Epidermal melanocyte (primary cell): ENCODE results near the gene FLT3.

Source experiments
- DNase-seq: peaks from one replicate; pipeline ENCODE4 v3.0.0; 2011; ENCODE audit warnings: low spot score; ENCODE audit not compliant: insufficient read length

FLT3 gene

DNA sequence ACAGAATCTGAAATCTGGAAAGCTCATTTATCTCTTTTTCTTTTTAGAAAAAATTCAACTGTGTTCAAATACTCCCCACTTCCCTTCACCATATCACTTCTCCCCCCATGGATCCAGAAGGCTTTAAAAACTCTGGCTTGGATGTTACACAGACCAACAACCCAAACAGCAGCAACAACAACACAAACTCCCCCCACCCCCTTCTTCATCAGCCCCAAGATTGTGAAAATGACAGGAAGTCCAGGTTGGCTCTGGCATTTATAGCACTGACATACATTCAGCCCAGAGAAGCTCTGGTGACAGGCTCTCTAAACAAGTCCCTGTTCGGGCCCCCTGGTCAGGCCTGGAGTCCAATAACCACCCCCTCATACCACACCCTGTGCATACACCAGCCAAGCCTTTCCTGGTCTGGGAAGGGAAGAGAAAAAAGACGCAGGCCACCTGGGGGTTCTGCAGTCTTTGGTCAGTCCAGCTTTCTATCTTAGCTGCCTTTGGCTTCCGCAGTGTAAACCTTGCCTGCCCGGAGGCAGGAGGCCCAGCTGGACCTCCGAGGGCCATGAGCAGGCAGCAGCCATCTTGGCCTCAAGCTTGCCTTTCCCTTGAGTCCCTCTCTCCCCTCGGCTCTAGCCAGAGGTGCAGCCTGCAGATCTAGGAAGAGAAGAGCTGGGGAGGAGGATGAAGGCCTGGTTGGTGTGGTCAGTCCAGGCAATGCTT lies 138.1 kb downstream of the FLT3 start:
- DNase-seq, result no peak

DNA sequence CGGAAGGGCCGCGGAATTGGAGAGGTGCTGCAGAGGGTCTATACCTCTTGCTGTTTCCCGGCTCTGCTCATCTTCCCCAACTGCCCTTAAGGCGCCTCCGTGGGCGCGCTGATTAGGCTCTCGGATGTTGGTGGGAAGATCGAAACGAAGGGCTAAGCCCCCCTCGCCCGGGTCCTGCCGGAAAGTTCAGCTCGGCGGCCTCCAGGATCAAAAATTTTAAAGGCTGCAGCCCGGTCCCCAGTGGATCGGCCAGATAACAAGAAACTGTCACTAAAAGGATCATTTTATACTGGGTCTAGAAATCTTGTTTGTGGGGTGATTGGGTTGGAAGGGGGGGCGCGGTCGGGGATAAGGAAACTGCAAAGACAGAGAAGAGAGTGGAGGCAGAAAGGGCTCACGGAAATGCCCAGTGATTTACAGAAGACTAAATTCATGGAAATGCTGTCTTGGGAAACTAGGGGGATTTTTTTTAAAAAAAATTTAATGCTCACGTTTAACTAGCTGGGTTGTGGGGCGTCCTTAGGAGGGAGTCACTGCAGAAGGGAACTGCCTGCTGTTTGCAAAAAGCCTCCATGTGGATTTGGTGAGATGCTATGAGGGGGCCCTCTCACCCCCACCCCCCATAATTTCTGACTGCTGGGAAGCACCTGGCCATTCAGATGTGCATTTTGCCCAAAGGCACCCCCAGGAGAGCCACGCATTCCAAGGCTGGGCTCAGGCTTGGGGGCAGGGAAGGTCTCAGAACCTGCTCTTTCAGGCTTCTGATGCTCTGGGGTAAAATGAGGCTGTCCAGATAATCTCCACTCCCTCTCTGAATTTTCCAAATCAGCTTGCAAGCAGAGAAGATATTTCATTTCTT lies 138.9 kb downstream of the FLT3 start:
- DNase-seq, result no peak

DNA sequence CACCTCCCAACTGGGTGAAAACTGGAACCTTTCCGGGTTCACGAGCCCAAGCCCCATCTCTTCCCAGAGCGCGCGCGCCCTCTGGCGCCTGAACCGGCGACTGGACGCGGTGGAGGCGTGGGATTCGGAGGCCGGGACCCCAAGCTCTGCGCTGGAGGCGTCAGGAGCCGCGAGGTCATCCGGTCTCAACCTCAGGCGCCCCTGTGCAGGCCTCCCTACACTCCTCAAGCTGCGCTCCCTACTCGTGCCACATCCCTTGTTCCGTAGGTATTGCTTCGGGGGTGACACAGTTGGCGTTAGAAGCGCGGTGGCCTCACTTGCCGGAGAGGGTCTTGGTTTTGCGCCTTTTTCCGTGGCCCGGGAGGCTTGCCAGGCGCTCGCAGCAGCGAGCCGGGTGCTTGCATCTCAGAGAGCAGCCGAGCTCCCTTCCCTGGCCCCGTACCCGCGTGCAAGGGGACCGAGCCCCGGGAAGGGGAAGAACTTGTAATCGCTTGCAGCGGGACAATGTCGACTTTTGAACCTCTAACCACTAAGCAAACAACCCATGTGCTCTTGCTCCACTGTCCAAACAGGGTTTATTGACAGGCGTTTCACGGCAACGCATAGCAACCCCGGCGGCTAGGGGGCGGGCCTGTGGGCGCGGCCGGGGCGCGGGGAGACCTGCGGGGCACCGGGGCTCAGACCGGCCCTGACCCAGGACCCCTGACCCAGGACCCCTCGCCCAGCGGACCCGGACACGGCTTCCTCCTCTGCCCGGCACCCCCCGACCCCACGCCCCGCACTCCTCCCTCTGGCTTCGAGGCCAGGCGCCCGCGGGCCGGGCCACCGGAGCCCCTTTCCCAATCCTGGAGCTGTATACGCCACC lies 139.8 kb downstream of the FLT3 start:
- peak; percentile 27 for DNase-seq

DNA sequence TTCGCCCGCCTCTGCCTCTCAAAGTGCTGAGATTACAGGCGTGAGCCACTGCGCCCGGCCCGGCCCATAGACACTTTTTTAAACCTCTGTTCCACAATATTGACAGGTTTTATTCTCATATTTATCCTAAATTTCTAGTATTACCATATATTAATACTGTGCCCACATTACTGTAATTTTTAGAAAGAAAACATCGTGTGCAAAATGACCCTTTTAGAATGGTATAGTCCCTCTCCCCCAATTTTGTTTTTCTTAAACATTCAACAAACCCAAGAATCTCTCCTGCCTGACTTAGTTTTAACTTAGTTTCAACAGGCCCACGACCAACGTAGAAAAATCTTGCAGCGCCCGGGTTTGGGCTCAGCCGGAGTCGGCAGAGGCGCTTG lies 140.4 kb downstream of the FLT3 start:
- no peak for DNase-seq

DNA sequence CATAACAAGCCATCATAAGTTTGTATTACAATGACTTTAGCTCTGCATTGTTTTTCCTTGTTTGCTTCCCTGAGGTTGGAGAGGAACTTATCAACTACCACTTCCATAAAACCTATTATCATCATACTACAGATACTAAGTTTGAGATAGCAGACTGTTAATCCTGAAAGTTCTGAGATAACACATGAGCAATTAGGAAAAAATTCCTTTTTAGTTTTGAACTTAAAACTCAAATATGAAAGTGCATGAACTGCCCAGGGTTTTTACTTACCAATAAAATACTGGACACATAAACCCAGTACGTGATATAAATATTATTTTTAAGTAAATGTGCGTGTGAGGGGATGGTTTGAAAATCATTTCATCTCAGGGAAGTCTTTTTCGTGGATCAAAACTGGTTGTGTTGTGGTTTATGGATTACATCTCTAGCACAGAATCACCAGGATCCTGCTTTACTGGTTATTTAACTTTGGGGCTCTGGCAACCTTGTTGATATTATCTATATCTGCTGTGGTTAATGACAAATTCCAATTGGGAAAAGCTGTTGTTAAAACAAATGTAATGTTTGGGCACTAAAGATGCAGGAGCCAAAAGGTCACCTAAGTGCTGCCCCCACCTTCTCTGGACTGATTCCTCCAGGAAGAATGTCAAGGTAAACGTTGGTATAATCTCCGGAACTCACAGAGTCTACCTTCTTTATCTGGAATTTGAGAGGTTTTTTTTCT lies 143.6 kb downstream of the FLT3 start:
- DNase-seq, result no peak

DNA sequence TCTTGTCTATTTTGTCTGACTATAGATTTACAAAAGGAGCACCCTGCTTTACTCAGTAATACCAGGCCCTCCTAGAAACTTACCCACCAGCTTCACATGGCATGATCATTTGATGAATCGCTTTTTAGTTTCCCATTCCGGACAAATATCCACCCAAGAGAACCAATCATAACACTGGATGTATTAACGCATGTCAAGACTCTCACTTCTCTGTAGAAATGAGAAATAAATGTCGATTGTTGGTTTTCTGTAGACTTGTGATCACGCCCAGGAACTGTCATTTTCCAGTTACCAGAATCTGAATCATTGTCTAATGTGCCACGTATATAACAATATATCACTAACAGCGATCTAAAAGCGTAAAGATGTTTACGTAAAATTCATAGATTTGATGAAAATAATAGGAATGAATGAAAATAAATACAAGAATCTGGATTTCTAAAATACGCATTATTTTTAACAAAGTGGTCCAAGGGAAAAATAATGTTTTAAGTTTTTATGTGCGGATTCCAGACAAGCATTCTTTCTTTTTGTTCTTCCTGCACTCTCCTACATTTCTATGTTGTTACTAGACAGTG lies 145.3 kb downstream of the FLT3 start:
- no peak for DNase-seq

DNA sequence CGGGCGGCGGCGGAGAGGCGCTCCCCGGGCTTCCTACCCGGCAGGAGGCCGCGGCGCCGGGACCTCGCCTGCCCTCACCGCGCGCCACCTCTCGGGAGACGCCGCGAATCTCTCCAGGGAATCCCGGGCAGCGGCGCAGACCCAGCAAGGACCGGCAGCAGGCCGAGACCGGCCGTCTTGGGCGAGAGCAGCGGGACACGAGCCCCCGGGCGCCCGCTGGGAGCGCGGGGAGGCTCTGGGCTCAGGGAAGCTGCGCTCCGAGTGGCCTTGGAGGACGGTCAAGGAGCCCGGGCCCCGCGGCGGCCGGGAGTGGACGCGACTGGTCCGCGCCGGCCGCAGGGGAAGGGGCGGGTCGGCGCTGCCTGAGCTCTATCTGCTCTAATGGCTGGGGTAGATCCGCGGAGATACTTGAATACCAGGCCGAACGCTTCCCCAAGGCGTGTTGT lies 145.9 kb downstream of the FLT3 start:
- no peak for DNase-seq

DNA sequence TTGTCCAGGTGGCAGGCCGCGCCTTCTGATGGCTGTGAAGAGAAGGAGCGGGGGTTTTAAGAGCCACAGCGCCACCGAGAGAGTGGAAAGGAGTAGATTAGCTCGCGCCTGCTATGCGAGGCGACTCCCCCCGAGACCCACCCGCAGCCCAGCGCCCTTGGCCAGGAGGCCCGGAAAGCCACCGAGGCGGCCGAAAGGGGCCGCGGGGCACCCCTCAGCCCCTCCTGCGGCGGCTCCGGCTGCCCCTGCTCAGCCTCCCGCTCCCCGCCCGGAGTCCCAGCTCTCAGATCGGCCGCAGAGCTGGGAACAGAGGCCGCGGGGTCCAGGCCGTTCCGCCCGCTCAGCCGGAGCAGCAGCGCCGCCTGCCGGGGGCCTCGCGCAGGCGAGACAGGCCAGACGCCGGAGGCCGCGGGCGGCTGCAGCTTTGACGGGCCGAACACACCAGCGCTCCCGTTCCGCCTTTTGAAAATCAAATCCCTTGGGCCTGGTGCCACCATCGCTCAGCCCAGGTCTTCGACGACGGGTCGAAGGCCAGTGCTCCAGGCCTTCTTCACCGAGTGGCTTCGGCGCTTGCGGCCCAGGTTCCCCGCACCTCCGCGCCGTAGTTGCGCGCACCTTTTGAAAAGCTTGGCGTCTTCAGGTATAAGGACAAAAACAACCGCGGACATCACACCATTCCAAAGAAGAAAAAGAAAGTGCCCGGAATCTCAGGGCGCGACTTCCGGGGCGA lies 146.5 kb downstream of the FLT3 start:
- peak; percentile 33 for DNase-seq
